PC-3 (cell line): ENCODE data around the gene PCP4.

Experiments
- CTCF ChIP-seq: fragments of 300-600 bp; sonication (generic); conservative IDR thresholded peaks from 2 replicates; pipeline ENCODE4 v1.5.1; 2017; ENCODE audit warnings: antibody characterized with exemption, low read depth, mild to moderate bottlenecking, low read length
- EZH2phosphoT487 ChIP-seq: fragments of 300-600 bp; sonication (generic); IDR thresholded peaks from 2 replicates; pipeline ENCODE4 v1.6.1; 2018; ENCODE audit warnings: mild to moderate bottlenecking, antibody characterized with exemption, low read length, borderline replicate concordance

- TF ChIP-seq CTCF (no peak), EZH2phosphoT487 (no peak)
Measured at GRCh38 chr21:39885119-39885848, 18.0 kb downstream of the PCP4 start.
